D721Med (cell line): ENCODE data around the gene FFAR2.
A peak's percentile ranks its signal among the peaks of the same experiment; 100 is the strongest.

Experiments used
- DNase-seq: peaks from one replicate; pipeline ENCODE4 v3.0.0; 2011; ENCODE audit warnings: low spot score; ENCODE audit not compliant: insufficient read length
- FAIRE-seq: peaks from 2 replicates; lab custom pipeline; 2011; peaks lifted over from hg19 to GRCh38; lab: Jason Lieb, UNC
- CTCF ChIP-seq: IDR thresholded peaks from 2 replicates; pipeline ENCODE4 v1.5.1; 2012; ENCODE audit warnings: mild to moderate bottlenecking, control low read depth; ENCODE audit not compliant: insufficient read depth; ENCODE audit errors: missing control alignments

FFAR2 gene

DNA sequence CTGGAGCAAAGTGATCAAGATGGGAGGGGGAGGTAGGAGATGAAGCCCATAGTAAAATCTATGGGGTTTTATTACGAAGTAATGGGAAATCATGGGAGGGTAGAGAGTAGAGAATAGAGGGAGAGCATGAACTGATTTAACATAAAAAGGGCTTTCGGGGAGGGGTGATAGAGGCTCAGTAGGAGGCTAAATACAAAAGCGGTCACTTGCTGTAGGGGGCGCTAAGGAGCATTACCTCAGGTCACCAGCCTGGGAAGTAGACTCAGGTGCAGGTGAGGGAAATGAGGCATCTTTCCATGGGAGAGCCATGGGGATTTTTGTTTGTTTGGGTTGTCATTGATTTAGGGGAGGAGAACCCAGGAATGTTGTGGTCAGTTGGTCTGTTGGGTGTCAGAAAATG, 28.1 kb downstream of the FFAR2 start:
- no peak for TF ChIP-seq CTCF

GRCh38 chr19:35478794-35479677, 31.0 kb downstream of the FFAR2 start:
- no peak for FAIRE-seq
- DNase-seq: no peak
- TF ChIP-seq CTCF: peak; percentile 22

More for the DNA sequence above, 28.1 kb downstream of the FFAR2 start:
- FAIRE-seq: no peak
- DNase-seq: no peak

DNA sequence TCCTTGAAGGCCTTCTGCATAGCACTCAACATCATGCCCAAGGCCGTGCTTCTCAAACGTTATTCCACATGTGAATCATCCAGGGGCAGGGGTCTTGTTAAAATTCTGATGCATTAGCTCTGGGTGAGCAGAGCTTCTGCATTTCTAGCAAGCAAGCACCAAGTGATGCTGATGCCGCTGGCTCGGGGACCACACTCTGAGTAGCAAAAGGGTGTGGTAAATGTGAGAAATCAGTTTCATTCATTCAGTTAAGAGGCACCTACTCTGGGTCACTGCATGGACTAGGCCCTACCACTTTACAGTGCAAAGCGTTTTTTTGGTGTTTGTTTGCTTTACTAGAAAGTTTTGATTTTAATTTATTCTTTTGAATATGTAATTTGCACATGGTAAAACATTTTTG, 35.0 kb downstream of the FFAR2 start:
- no peak for TF ChIP-seq CTCF
- DNase-seq (no peak), FAIRE-seq (no peak)

GRCh38 chr19:35484252-35485036, 36.4 kb downstream of the FFAR2 start:
- no peak for TF ChIP-seq CTCF
- FAIRE-seq (no peak), DNase-seq (no peak)

DNA sequence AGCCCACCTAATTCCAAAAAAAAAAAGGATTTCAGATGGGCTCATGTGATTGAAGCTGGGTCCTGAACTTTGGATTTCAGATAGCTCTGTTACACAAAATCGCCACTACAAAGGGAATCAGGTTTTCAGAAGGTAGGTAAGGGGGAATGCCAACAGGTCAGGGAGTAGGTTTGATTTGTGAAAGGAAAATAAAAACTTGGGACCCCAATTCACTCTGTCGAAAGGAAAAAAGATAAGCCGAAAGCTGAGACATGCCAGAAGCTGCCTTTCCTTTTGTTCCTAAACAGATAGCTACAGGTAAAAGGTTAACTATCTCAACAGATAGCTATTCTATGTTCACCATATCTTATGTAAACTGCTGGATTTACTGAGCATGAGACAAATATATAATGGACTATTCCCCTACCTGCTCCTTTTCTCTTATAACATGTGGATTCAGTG, 38.2 kb downstream of the FFAR2 start:
- FAIRE-seq (no peak), DNase-seq (no peak)
- no peak for TF ChIP-seq CTCF

DNA sequence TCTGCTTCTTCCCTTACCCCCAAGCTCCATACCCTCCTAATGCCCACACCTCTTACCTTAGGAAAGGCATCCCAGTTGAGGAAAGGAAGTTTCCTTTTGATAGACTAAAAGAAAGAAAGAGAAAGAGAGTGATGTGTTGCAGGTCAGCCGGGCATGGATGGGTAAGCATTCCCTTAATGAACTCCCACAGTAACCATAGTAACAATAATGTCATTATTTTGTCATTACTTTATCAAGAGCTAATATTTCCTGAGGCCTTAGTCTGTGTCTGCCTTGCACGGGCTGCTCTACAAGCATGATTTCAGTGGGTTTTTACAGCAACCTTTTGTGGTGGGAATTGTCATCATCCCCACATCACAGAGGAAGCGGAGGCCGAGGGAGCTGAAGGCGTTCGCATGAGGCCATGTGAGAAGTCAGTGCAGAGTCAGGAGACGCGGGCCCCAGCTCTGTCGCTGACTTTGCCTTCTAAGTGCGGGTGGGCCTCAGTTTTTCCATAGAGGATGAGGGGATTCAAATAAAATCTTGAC, 39.7 kb downstream of the FFAR2 start:
- DNase-seq (no peak), FAIRE-seq (no peak)
- TF ChIP-seq CTCF: no peak
